GM19099 (cell line): ENCODE measurements around the gene IGSF9.

Source experiments
- POLR2A ChIP-seq: IDR thresholded peaks from 3 replicates; pipeline ENCODE4 v1.6.1; 2011; ENCODE audit warnings: low read depth; ENCODE audit not compliant: insufficient read length; ENCODE audit errors: extremely low read depth

Gene IGSF9

DNA sequence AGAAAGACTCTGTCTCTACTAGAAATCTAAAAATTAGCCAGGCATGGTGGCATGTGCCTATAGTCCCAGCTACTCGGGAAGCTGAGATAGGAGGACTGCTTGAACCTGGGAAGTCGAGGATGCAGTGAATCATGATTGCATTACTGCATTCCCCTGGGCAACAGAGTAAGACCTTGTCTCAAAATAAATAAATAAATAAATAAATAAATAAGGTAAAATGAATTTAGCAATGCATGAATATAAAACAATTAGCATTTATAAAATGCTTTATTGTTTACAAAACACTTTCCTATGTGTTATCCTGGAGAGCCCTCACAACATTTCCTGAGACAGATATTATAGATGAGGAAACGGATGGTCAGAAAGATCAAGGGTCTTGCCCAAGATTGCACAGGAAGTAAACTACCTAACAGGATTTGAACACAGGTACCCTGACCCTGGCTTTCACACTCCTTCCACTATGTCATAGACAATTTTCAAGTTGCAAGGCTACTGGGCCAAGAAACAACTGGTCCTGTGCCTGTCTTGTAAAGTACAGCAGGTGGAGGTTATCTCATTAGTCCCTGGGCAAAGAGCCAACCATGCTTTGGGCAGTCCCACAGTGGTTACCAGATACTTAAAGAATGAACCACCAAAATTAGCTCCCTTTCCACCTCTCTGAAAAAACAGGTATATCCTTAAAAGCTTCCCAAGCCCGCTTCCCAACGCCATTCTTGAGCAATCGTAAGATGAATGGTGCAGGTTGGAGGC lies 67.5 kb downstream of the IGSF9 start:
- no peak for TF ChIP-seq POLR2A
